Right renal pelvis (tissue), 4 donors: ENCODE measurements around the gene KAT2A. TPM values are rescaled to one million over a fixed set of nuclear protein-coding genes. Genes with fewer than 3 reads are reported as not detected.

ENCODE experiments used
- DNase-seq, 4 donors: peaks; one replicate each; pipeline ENCODE4 v3.0.0-alpha.2; 2013; ENCODE audit warnings: low read depth in 4 of 4, low spot score in 3 of 4, missing footprints in 1 of 4
- polyA plus RNA-seq, 4 donors: library from polyadenylated mRNA; unstranded; fragments of 120-200 nt; gene quantifications; one replicate each; pipeline ENCODE4 v1.2.1, GENCODE V29; 2013; ENCODE audit not compliant: insufficient read length in 4 of 4

KAT2A gene
- polyA plus RNA-seq, 4 donors, result 55.7 to 68.5 (median 57.1) TPM

GRCh38 chr17:42096360-42097111, 24.6 kb downstream of the KAT2A start:
- DNase-seq, result no peak

DNA sequence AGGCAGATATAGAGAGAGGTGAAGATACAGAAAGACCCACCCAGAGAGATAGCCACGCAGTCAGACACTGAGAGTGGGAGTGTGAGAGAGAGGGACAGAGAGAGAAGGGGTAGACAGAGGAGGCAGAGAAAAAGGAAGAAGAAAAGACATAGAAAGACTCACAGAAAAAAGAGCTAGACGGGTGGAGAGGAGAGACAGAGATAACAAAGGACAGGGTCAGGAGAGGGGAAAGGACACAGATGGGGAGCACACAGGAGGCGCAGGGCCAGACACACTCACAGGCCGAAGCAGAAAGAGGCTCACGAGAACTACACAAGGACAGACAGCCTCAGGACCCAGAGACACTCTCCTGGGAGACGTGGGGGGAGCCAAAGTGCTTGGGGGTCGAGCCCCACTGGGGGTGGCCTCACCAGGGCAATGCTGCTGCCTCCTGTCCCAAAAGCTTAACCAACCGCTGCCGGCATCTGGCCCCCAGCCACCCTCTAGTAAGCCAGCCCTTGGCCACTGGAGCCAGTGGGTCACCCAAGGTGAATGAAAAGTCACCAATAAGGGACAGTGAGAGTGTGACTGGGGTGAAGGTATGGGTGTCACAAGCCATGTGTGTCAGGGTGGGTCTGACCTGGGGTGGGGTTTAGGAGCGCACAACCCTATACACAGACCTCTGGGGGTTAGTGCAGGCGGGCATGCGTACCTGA, 26.6 kb downstream of the KAT2A start:
- DNase-seq, result no peak

DNA sequence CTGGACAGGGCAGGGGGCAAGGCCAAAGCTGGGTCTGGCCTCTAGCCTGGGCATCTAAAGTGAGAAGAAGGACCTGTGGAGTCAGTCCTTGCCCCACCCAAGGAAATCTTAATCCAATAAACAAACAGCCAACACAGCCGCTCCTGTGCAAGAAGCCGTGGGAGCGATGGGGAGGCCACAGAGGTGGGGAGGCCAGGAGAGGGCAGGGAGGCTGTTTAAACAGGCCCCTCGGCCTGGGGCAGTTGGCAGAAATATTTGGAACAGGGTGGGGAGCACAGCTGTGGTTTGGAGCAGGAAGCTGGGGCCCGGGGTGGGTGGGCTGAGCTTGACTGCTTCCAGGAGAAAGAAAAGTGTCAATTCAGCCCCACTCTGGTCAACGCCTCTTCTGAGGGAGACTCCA, 28.2 kb downstream of the KAT2A start:
- no peak for DNase-seq

DNA sequence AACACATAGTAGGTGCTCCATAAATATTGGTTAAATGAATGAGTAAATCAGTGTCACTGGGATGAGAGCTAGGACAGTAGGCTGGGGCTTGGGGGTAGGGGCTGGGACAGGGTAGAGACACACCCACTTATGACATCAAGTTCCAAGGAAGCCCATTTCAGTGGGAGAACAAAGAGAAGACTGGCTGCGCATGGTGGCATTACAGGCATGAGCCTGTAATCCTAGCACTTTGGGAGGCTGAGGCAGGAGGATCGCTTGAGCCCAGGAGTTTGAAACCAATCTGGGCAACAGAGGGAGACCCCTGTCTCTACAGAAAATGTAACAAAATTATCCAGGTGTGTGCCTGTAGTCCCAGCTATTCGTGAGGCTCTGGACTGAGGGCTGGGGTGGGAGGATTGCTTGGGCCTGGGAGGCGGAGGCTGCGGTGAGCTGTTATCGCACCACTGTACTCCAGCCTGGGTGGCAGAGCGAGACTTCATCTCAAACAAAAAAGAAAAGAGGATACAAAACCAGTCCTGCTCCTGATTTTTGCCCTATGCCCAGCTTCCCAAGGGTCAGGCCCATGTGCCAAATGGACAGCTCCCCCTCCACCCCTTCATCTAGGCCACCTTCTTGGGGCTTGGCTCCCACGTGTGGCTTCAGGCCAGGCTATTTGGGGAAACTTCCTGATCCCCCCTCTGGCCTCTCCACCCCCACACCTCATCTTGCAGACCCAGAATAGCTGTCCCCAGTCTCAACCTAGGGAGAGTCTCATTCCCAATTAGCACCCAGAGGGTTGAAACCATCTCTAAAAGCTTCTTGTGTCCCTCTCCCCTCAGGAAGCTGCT, 30.0 kb downstream of the KAT2A start:
- no peak for DNase-seq

DNA sequence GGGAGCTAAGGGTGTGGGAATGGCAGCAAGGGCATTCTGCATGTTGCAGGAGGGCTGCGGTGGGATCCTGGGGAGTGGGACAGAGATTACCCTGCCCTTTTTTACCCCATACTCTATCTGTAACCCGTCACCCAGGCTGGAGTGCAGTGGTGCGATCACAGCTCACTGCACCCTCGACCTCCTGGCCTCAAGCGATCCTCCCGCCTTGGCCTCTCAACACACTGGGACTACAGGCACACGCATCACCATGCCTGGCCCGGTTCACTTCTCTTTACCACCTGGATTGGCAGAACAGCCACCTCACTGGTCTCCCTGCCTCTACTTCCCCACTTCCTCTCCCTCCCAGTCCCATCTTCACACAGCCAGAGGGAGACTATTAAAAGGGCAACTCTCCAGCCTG, 32.4 kb downstream of the KAT2A start:
- DNase-seq, result no peak

DNA sequence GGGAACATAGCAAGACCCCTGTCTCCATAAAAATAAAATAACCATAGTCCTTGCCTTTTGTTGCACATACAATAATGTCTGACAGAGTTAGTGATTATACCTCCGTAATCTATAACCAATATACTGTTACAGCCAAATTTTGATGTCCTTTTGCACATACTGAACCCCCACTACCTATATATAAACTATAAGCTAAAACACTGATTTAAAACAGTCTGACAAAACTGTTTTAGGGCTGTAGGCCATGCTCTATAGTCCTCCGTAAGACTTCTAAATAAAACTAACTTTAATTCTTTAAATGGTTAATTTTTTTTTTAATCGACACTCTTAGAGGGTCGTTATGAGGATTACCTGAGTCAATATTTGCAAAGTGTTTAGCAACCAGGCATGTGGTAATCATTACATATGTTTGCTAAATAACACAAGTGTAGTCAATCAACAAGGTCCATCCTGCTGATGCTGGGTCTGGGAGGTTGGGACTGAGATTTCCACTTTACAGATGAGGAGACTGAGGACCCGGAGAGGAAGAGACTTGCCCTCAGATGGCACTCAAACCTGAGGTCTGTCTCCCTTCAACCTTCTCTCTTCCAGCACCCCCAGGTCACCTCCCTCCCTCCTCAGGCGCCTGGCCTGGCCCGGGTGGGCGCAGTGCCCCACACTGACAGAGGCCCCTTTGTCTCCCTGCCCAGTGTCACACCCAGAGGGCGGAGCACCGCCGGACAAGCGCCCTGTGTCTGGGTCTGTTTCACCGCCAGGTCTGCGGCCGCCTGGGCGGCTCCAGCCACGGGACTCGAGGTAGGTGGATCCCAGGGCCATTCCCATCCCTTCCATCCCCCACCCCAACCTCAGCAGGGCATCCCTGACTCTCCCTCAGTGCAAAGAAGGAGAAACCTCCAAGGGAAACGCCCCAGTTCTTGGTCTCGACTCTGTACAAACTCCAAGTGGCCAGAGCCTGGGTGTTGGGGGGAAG, 33.1 kb downstream of the KAT2A start:
- no peak for DNase-seq

GRCh38 chr17:42087042-42087701, 34.0 kb downstream of the KAT2A start:
- no peak for DNase-seq

DNA sequence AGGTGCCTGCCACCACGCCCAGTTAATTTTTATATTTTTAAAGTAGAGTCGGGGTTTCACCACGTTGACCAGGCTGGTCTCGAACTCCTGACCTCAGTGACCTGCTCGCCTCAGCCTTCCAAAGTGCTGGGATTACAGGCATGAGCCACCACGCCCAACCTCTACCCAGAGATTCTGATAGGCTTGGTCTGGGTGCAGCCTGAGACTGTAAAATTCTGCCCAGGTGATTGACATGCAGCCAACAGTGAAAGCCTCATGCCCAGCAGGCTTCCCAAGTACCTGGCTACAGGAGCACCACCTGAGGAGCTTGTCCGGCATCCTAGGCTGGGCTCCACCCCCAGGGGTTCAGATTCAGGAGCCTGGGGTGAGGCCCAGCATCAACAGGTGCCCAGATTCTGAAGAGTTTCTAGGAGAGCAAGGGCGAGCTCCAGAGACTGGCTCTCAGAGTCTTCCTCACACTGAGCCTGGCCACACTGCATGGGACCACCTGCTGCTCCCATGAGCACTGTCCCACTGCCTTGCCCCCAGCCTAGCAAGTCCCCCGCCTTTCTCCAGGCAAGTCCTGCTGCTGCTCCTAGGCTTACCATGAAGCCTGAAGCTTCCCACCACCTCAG, 39.5 kb downstream of the KAT2A start:
- no peak for DNase-seq

DNA sequence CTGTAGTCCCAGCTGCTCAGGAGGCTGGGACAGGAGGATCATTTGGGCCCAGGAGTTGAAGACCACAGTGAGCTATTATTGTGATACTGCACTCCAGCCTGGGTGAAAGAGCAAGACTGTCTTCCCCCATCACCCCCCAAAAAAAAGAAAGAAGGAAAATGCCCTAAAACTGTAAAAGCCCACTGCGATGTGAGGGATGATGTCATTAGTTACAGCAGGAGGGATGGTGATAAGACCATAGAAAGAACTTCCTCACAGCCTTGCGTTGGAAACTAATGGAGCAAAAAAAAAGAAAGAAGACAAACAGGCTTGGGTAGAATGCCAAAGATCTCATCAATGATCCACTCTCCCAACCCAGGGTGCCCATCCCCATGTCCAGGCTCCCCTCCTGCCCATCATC, 41.6 kb downstream of the KAT2A start:
- DNase-seq, result no peak

- no peak for DNase-seq
Observed at GRCh38 chr17:42078396-42079043, 42.6 kb downstream of the KAT2A start.

- no peak for DNase-seq
Observed at GRCh38 chr17:42077755-42078154, 43.4 kb downstream of the KAT2A start.

DNA sequence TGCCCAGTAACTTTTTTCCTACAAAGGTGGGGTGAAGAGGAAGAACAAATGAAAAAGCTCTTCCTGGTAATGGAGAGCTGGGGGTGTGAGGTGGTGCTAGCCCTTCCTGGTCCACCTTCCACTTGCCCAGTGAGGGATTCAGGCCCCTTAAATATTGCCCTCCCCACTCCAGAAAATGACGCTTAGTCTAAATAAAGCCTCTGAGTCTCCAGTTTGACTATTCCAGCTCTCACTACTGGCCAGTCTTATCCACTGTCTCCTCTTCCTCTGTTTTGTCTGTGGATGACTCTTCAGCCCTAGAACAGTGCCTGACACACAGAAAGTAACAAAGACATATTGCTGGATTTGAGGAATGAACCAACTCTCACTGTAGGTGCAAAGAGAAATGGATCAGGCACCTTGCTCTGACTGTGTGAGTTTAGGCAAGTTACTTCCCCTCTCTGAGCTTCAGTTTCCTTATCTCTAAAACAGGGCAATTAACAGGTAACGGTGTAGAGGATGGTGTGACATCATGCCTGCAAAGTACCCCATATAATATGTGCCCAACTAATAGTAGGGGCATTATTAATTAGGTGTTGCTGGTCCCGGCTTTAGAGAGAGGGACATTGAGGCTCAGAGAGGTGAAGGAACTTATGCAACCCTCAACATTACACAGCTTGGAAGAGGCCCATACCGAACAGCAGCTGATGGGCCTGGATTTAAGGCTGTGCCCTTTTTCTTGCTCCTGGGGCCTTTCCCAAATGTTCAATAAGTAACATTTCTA, 44.2 kb downstream of the KAT2A start:
- DNase-seq, result no peak

DNA sequence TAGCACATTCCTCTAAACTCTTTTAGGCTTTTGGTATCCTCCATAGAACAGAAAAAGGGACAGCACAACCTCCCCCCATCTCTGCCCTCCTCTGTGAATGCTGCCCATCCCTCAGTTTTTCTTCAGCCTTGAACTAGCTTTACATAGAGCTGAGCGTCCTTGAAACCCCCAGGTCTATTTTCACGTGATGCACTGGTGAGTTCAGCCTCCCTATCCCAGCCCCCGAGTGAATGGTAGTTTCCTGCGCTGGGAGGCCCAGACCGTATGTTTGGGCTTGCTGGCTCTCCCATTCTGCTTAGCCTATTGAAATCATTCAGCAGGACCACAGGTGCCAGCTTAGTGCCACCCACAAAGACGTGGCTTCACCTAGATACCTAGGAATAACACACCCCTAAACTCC, 45.4 kb downstream of the KAT2A start:
- no peak for DNase-seq

GRCh38 chr17:42072323-42073187, 48.6 kb downstream of the KAT2A start:
- DNase-seq, result no peak

DNA sequence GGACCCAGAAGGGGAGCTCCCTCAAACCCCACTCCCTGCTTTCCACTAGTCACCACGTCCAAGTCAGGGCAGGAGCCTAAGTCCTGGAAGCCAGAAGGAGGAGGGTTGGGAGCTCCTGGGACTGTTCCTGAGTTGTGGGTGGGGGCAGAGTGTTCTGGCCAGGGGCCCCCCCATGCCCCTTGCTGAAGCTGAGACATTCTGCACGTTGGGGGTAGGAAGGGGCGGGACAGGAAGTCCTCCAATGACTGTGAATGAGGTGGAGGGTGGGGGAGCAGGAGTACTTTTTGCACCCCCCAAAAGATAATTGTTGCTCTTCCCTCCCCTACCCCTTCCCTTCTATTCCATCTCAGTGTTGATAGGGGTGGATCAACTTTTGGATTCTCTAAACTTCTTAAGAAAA, 49.4 kb downstream of the KAT2A start:
- DNase-seq, result no peak

- no peak for DNase-seq
Observed at GRCh38 chr17:42068979-42069378, 52.2 kb downstream of the KAT2A start.
